Gastrocnemius medialis (tissue), 4 donors: ENCODE results near the gene GTF3C4. TPM values are rescaled to one million over a fixed set of nuclear protein-coding genes. Genes with fewer than 3 reads are reported as not detected.

Source experiments
- ATAC-seq, 2 donors: fragments of 150-250 bp; one replicate each; pipeline ENCODE4 v1.9.1; 2016
- DNase-seq, 2 donors: peaks; one replicate each; pipeline ENCODE4 v3.0.0-alpha.2; 2019
- H3K27ac ChIP-seq, 4 donors: fragments of 200-600 bp; sonication (generic); 1 replicate in 1 of 4; 2 replicates in 3 of 4; pipeline ENCODE4 v1.5.1; 2016 to 2018; ENCODE audit warnings: mild to moderate bottlenecking in 2 of 4, moderate library complexity in 1 of 4
- H3K27me3 ChIP-seq, 3 donors: fragments of 200-600 bp; sonication (generic) in 2 of 3; 1 replicate in 1 of 3; 2 replicates in 2 of 3; pipeline versions ENCODE4 v1.5.1 to v1.6.0; 2016 to 2019; ENCODE audit warnings: mild to moderate bottlenecking in 1 of 3, moderate library complexity in 1 of 3
- H3K36me3 ChIP-seq, 2 donors: fragments of 200-600 bp; sonication (generic) in 1 of 2; one replicate each; pipeline ENCODE4 v1.5.1; 2017 to 2018
- H3K4me1 ChIP-seq, 2 donors: fragments of 200-600 bp; sonication (generic) in 1 of 2; one replicate each; pipeline ENCODE4 v1.5.1; 2016 to 2017; ENCODE audit warnings: mild to moderate bottlenecking in 2 of 2
- H3K4me3 ChIP-seq, 4 donors: fragments of 200-600 bp; sonication (generic) in 3 of 4; 1 replicate in 1 of 4; 2 replicates in 3 of 4; pipeline ENCODE4 v1.5.1; 2016 to 2019; ENCODE audit warnings: mild to moderate bottlenecking in 2 of 4
- H3K9me3 ChIP-seq, 3 donors: fragments of 200-600 bp; sonication (generic) in 2 of 3; 1 replicate in 1 of 3; 2 replicates in 2 of 3; pipeline ENCODE4 v1.5.1; 2016 to 2019
- CTCF ChIP-seq, 5 experiments: fragments of 450-650 bp in 3 of 5; fragments of 200-600 bp in 2 of 5; sonication (generic) in 2 of 5; IDR thresholded peaks in 4 of 5; conservative IDR thresholded peaks in 1 of 5; 1 replicate in 4 of 5; 2 replicates in 1 of 5; pipeline ENCODE4 v1.5.1; 2016 to 2019; ENCODE audit warnings: antibody characterized with exemption in 5 of 5, mild to moderate bottlenecking in 3 of 5, moderate library complexity in 3 of 5
- POLR2A ChIP-seq, 2 donors: fragments of 450-650 bp; IDR thresholded peaks; one replicate each; pipeline ENCODE4 v1.6.1; 2017; ENCODE audit warnings: antibody characterized with exemption in 2 of 2, mild to moderate bottlenecking in 2 of 2, moderate library complexity in 2 of 2
- in situ Hi-C, 4 donors: fragments of 200-750 bp; cut with MboI; loops; one replicate each; pipeline versions ENCODE4 v1.15.0 to v1.8.0; 2017; ENCODE audit warnings: low sequenced_read_pairs in 4 of 4
- intact Hi-C: fragments of 100-400 bp; cut with DNase I; formaldehyde crosslinking; loops from one replicate; pipeline ENCODE4 v1.15.1; 2023; ENCODE audit warnings: low total_unique reads
- total RNA-seq, 4 donors: library from RNA; depleted of rRNA; stranded (reverse); fragments of >200 nt; gene quantifications; one replicate each; pipeline versions ENCODE4 v1.1.0 to v1.2.3, GENCODE V29; 2016

The GTF3C4 gene
- total RNA-seq, 4 donors from 2014 or later, result 9.2 to 11.7 (median 10.8) TPM

- TF ChIP-seq POLR2A (IDR thresholded peaks at IDR 0.05), result no peak
- no peak for TF ChIP-seq CTCF (IDR thresholded peaks at IDR 0.05 in 4 of 5, conservative IDR thresholded peaks at IDR 0.05 in 1 of 5)
- peaks cover 0 to 86% of the 10 kb centered on the region in 2 donors for H3K36me3 ChIP-seq
- H3K4me1 ChIP-seq, result no peaks in the 10 kb centered on the region
- H3K9me3 ChIP-seq, result no peaks in the 10 kb centered on the region
- DNase-seq, result no peak
- ATAC-seq, result no peak
- in situ Hi-C loops, result no loop called here
- intact Hi-C loops, result no loop called here
- no peaks in the 10 kb centered on the region for H3K27me3 ChIP-seq
- no peak overlapping the region for H3K27ac ChIP-seq
- no peak overlapping the region for H3K4me3 ChIP-seq
Observed at GRCh38 chr9:132648685-132649084, 21.6 kb upstream of the GTF3C4 start.

- in situ Hi-C loops, result no loop called here
- ATAC-seq (no peak), DNase-seq (no peak)
- Histone ChIP-seq H3K27me3 (no peaks in the 10 kb centered on the region), H3K9me3 (no peaks in the 10 kb centered on the region), H3K36me3 (peaks cover 0 to 67% of the 10 kb centered on the region in 2 donors), H3K27ac (no peak overlapping the region), H3K4me1 (no peaks in the 10 kb centered on the region), H3K4me3 (no peak overlapping the region)
- intact Hi-C loops, result no loop called here
- TF ChIP-seq CTCF (IDR thresholded peaks at IDR 0.05 in 4 of 5, conservative IDR thresholded peaks at IDR 0.05 in 1 of 5) (no peak), POLR2A (IDR thresholded peaks at IDR 0.05) (no peak)
Observed at GRCh38 chr9:132651259-132651658, 19.0 kb upstream of the GTF3C4 start.

GRCh38 chr9:132656299-132656698 is 14.0 kb upstream of the GTF3C4 start:
- H3K9me3 ChIP-seq, result no peaks in the 10 kb centered on the region
- no peak for TF ChIP-seq POLR2A (IDR thresholded peaks at IDR 0.05)
- no peak for TF ChIP-seq CTCF (IDR thresholded peaks at IDR 0.05 in 4 of 5, conservative IDR thresholded peaks at IDR 0.05 in 1 of 5)
- no peak for ATAC-seq
- H3K27me3 ChIP-seq, result no peaks in the 10 kb centered on the region
- H3K4me1 ChIP-seq, result no peaks in the 10 kb centered on the region
- no peak overlapping the region for H3K27ac ChIP-seq
- peaks cover 0 to 59% of the 10 kb centered on the region in 2 donors for H3K36me3 ChIP-seq
- H3K4me3 ChIP-seq, result no peak overlapping the region
- intact Hi-C loops (no loop called here), in situ Hi-C loops (no loop called here)
- no peak for DNase-seq

- no peaks in the 10 kb centered on the region for H3K27me3 ChIP-seq
- DNase-seq (no peak), ATAC-seq (no peak)
- no peaks in the 10 kb centered on the region for H3K4me1 ChIP-seq
- in situ Hi-C loops (no loop called here), intact Hi-C loops (no loop called here)
- no peak overlapping the region for H3K4me3 ChIP-seq
- no peak for TF ChIP-seq POLR2A (IDR thresholded peaks at IDR 0.05)
- no peak for TF ChIP-seq CTCF (IDR thresholded peaks at IDR 0.05 in 4 of 5, conservative IDR thresholded peaks at IDR 0.05 in 1 of 5)
- H3K9me3 ChIP-seq, result no peaks in the 10 kb centered on the region
- H3K27ac ChIP-seq, result no peak overlapping the region
- peaks cover 0 to 45% of the 10 kb centered on the region in 2 donors for H3K36me3 ChIP-seq
Observed at GRCh38 chr9:132662152-132662945, 7.9 kb upstream of the GTF3C4 start.
